ENCODE data around the gene USP34. TPM values are rescaled to one million over a fixed set of nuclear protein-coding genes. Genes with fewer than 3 reads are reported as not detected.
"Not testable (repeated sequence)": the region's sequence is repeated elsewhere in the genome, so short reads cannot be mapped to it uniquely, and the experiment has no call there.

USP34 gene
- total RNA-seq, 1 experiment from 2014 or later: 101 TPM

DNA sequence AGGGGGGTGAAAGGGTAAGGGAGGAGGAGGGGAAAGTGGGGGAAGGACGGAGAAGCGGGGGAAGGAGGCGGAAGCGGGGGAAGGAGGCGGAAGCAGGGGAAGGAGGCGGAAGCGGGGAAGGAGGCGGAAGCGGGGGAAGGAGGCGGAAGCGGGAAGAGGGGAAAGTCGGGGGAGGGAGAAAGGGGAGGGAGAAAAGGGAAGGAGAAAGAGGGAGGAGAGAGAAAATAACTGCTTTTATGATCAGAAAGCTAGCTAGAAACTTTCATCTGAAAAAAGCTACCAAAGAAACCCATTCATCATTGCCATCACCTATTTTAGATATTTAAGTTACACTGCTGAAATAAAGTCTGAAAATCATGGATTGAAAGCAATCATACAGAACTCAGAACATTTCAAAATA, 72.5 kb downstream of the USP34 start:
- POLR2A ChIA-PET: interaction anchor here (1.6 kb wide), 1 partner anchor 8 kb away, joined by 4 read pairs; no protein-coding TSS in a partner anchor
- CTCF ChIA-PET: interaction anchor here (0.6 kb wide), 1 partner anchor 139 kb away, joined by 5 read pairs; no protein-coding TSS in a partner anchor
- Mint-ChIP-seq H3K27me3 (ENCODE audit: insufficient read depth, unreplicated experiment) (no peaks in the 10 kb centered on the region), H3K27ac (ENCODE audit: low read depth, unreplicated experiment) (no peak overlapping the region), H3K4me1 (ENCODE audit: insufficient read depth, unreplicated experiment) (no peaks in the 10 kb centered on the region), H3K9me3 (ENCODE audit: unreplicated experiment) (no peaks in the 10 kb centered on the region), H3K36me3 (ENCODE audit: insufficient read depth, unreplicated experiment) (peaks cover 67% of the 10 kb centered on the region), H3K4me3 (ENCODE audit: unreplicated experiment) (no peak overlapping the region)
- no peak for DNase-seq (ENCODE audit: unreplicated experiment)
- no TSS peak for BruUV-seq (replicated peaks)
- no peak for TF ChIP-seq CTCF (IDR thresholded peaks at IDR 0.05; ENCODE audit: unreplicated experiment)
- intact Hi-C loops (cut with micrococcal nuclease): no loop called here

DNA sequence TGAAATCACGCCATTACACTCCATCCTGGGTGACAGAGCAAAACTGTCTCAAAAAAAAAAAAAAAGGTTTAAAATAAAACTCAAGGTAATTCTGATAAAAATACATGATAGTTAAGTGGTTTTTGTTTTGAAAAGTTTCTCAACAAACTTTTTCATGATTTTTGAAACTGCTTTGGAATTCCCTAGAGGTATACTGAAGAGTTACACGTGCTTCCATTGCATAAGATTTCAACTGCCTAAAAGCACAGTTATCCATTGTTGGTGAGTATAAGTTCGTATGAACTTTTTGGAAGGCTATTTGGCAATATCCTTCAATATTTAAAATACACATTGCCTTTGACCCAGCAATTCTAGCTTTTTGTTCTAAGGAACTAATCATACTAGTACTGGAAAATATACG, 74.9 kb downstream of the USP34 start:
- CTCF ChIA-PET: no interaction called here
- DNase-seq (ENCODE audit: unreplicated experiment): no peak
- Mint-ChIP-seq H3K4me1 (ENCODE audit: insufficient read depth, unreplicated experiment) (no peaks in the 10 kb centered on the region), H3K27ac (ENCODE audit: low read depth, unreplicated experiment) (no peak overlapping the region), H3K9me3 (ENCODE audit: unreplicated experiment) (no peaks in the 10 kb centered on the region), H3K27me3 (ENCODE audit: insufficient read depth, unreplicated experiment) (no peaks in the 10 kb centered on the region), H3K4me3 (ENCODE audit: unreplicated experiment) (no peak overlapping the region), H3K36me3 (ENCODE audit: insufficient read depth, unreplicated experiment) (peaks cover 80% of the 10 kb centered on the region)
- TF ChIP-seq CTCF (IDR thresholded peaks at IDR 0.05; ENCODE audit: unreplicated experiment): no peak
- POLR2A ChIA-PET: interaction anchor here (0.6 kb wide), 1 partner anchor 74 kb away, joined by 3 read pairs; no protein-coding TSS in a partner anchor
- no TSS peak for BruUV-seq (replicated peaks)
- intact Hi-C loops (cut with micrococcal nuclease): no loop called here

- CTCF ChIA-PET: interaction anchor here (0.6 to 0.7 kb wide), 2 partner anchors 47 to 59 kb away, joined by 3 read pairs; no protein-coding TSS in a partner anchor
- H3K9me3 Mint-ChIP-seq (ENCODE audit: unreplicated experiment); POLR2A ChIA-PET; H3K27me3 Mint-ChIP-seq (ENCODE audit: insufficient read depth, unreplicated experiment); BruUV-seq (replicated peaks); H3K27ac Mint-ChIP-seq (ENCODE audit: low read depth, unreplicated experiment); H3K4me1 Mint-ChIP-seq (ENCODE audit: insufficient read depth, unreplicated experiment); H3K4me3 Mint-ChIP-seq (ENCODE audit: unreplicated experiment); intact Hi-C loops (cut with micrococcal nuclease); DNase-seq (ENCODE audit: unreplicated experiment): not testable (repeated sequence)
- H3K36me3 Mint-ChIP-seq (ENCODE audit: insufficient read depth, unreplicated experiment): peaks cover 61% of the 10 kb centered on the region
Observed at GRCh38 chr2:61387588-61387987, 83.3 kb downstream of the USP34 start.

DNA sequence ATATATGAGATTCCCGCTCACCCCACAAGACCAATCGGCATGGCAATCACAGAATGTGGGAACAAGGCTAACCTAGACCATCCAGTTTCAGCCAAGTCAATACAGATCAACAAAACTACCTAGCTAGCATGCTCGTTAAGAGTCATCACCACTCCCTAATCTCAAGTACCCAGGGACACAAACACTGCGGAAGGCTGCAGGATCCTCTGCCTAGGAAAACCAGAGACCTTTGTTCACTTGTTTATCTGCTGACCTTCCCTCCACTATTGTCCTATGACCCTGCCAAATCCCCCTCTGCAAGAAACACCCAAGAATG, 90.0 kb downstream of the USP34 start:
- H3K27me3 Mint-ChIP-seq (ENCODE audit: insufficient read depth, unreplicated experiment); DNase-seq (ENCODE audit: unreplicated experiment); POLR2A ChIA-PET; H3K9me3 Mint-ChIP-seq (ENCODE audit: unreplicated experiment); H3K4me3 Mint-ChIP-seq (ENCODE audit: unreplicated experiment); BruUV-seq (replicated peaks); H3K4me1 Mint-ChIP-seq (ENCODE audit: insufficient read depth, unreplicated experiment); intact Hi-C loops (cut with micrococcal nuclease); CTCF ChIA-PET; H3K27ac Mint-ChIP-seq (ENCODE audit: low read depth, unreplicated experiment): not testable (repeated sequence)
- H3K36me3 Mint-ChIP-seq (ENCODE audit: insufficient read depth, unreplicated experiment): peaks cover 75% of the 10 kb centered on the region

DNA sequence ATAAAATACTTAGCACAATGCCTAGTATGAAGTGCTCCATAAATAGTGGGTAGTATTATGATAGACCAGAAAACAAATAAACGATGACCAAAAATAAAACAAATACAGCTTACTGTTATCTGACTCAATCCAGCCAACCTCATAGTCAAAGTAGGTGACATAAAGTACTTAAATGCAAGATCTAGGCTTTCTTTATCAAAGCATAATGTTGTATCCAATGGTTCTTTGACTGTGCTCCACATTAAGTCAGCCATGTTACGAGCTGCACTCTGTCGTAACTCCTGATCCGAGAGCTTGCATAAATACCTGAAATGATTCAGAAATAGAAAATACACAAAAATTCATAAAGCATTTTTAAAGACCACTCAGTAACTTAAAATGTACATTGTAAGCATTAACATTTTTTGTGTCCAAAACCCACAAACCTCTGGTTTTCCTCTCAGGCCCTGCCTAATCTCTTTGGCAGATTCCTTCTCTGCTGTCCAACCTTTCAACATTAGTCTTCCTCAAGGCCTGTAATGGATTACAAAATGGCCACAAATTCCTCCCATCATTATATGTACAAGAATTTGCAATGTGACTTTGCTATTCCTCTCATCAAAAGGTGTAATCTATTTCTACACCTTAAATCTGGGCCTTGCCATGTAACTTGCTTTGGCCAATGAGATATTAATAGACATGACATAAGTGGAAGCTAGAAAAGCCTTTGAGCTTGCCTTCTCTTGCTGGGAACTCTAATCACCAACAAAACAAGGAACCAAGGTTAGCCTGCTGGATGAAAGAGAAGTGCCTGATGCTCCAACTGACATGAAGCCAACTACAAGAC, 90.6 kb downstream of the USP34 start:
- Mint-ChIP-seq H3K27me3 (ENCODE audit: insufficient read depth, unreplicated experiment) (no peaks in the 10 kb centered on the region), H3K4me3 (ENCODE audit: unreplicated experiment) (no peak overlapping the region), H3K9me3 (ENCODE audit: unreplicated experiment) (no peaks in the 10 kb centered on the region), H3K27ac (ENCODE audit: low read depth, unreplicated experiment) (no peak overlapping the region), H3K36me3 (ENCODE audit: insufficient read depth, unreplicated experiment) (peaks cover 76% of the 10 kb centered on the region), H3K4me1 (ENCODE audit: insufficient read depth, unreplicated experiment) (no peaks in the 10 kb centered on the region)
- ChIA-PET CTCF (no interaction called here), POLR2A (no interaction called here)
- no TSS peak for BruUV-seq (replicated peaks)
- no peak for TF ChIP-seq CTCF (IDR thresholded peaks at IDR 0.05; ENCODE audit: unreplicated experiment)
- intact Hi-C loops (cut with micrococcal nuclease): no loop called here
- DNase-seq (ENCODE audit: unreplicated experiment): no peak

Data from MCF 10A (cell line).